ENCODE data around the gene SYVN1. TPM values are rescaled to one million over a fixed set of nuclear protein-coding genes. Genes with fewer than 3 reads are reported as not detected.
A peak's percentile ranks its signal among the peaks of the same experiment; 100 is the strongest.

SYVN1 gene
- total RNA-seq, 1 experiment from 2014 or later = 64.3 TPM

- Histone ChIP-seq H3K9me3 (ENCODE audit: control insufficient read depth, insufficient read depth, low read depth, low read length) (no peaks in the 10 kb centered on the region), H3K27ac (ENCODE audit: low read length) (peak overlapping the region; percentile 99), H3K36me3 (ENCODE audit: control insufficient read depth, insufficient read depth, low read length) (peaks cover 9% of the 10 kb centered on the region; the same call in 1 of the 2 replicates), H3K4me3 (ENCODE audit: low read depth in 2 of 2, low read length in 2 of 2) (peak overlapping the region; percentile 91 to 96), H3K4me1 (ENCODE audit: control insufficient read depth, insufficient read depth, low read length) (peaks cover 16% of the 10 kb centered on the region), H3K27me3 (ENCODE audit: control insufficient read depth, insufficient read depth, low read length) (no peaks in the 10 kb centered on the region)
- intact Hi-C loops (cut with micrococcal nuclease; ENCODE audit: unreplicated experiment) = loop anchor here (10.0 kb wide), 1 partner anchor 52 kb away; the partner anchor contains the start of gene CAPN1
- no peak for TF ChIP-seq REST (IDR thresholded peaks at IDR 0.05; ENCODE audit: insufficient read depth in 1 of 2, low read depth in 2 of 2, low read length in 1 of 2)
- no peak for TF ChIP-seq POLR2AphosphoS5 (IDR thresholded peaks at IDR 0.05; ENCODE audit: low read depth, low read length)
- no peak for TF ChIP-seq SIN3A (IDR thresholded peaks at IDR 0.05; ENCODE audit: borderline replicate concordance, insufficient read depth, low read depth, low read length)
- TF ChIP-seq TCF7L2 (IDR thresholded peaks at IDR 0.05; ENCODE audit: low read depth, low read length) = no peak
- TF ChIP-seq CTCF (IDR thresholded peaks at IDR 0.05) = no peak
- ATAC-seq (no peak), DNase-seq (ENCODE audit: low read depth, low spot score) (no peak)
- CTCF ChIA-PET = no interaction called here
- in situ Hi-C loops (cut with HindIII; ENCODE audit: low pct_unique_long_range_greater_than_20kb, low sequenced_read_pairs) = no loop called here
- POLR2A ChIA-PET = no interaction called here
- TSS peak; percentile 71 for BruUV-seq (replicated peaks)
Measured at GRCh38 chr11:65132988-65133700, 1.2 kb downstream of the SYVN1 start.

- no TSS peak for BruUV-seq (replicated peaks)
- in situ Hi-C loops (cut with HindIII; ENCODE audit: low pct_unique_long_range_greater_than_20kb, low sequenced_read_pairs) = no loop called here
- ChIA-PET CTCF (interaction anchor here (0.6 kb wide), 1 partner anchor 17 kb away, joined by 3 read pairs; no protein-coding TSS in a partner anchor), POLR2A (no interaction called here)
- Histone ChIP-seq H3K36me3 (ENCODE audit: control insufficient read depth, insufficient read depth, low read length) (peaks cover 9% of the 10 kb centered on the region; the same call in 1 of the 2 replicates), H3K27ac (ENCODE audit: low read length) (no peak overlapping the region; the same call in 1 of the 2 replicates), H3K4me3 (ENCODE audit: low read depth in 2 of 2, low read length in 2 of 2) (peak overlapping the region in 1 of 2 experiments; percentile 96; a peak in 1 of 4 replicates), H3K9me3 (ENCODE audit: control insufficient read depth, insufficient read depth, low read depth, low read length) (no peaks in the 10 kb centered on the region), H3K4me1 (ENCODE audit: control insufficient read depth, insufficient read depth, low read length) (peaks cover 16% of the 10 kb centered on the region), H3K27me3 (ENCODE audit: control insufficient read depth, insufficient read depth, low read length) (no peaks in the 10 kb centered on the region)
- intact Hi-C loops (cut with micrococcal nuclease; ENCODE audit: unreplicated experiment) = loop anchor here (10.0 kb wide), 1 partner anchor 52 kb away; the partner anchor contains the start of gene CAPN1
- ATAC-seq (no peak), DNase-seq (ENCODE audit: low read depth, low spot score) (no peak)
- TF ChIP-seq REST (IDR thresholded peaks at IDR 0.05; ENCODE audit: insufficient read depth in 1 of 2, low read depth in 2 of 2, low read length in 1 of 2) = no peak
- no peak for TF ChIP-seq CTCF (IDR thresholded peaks at IDR 0.05)
- TF ChIP-seq TCF7L2 (IDR thresholded peaks at IDR 0.05; ENCODE audit: low read depth, low read length) = no peak
- TF ChIP-seq SIN3A (IDR thresholded peaks at IDR 0.05; ENCODE audit: borderline replicate concordance, insufficient read depth, low read depth, low read length) = no peak
- TF ChIP-seq POLR2AphosphoS5 (IDR thresholded peaks at IDR 0.05; ENCODE audit: low read depth, low read length) = no peak
Measured at GRCh38 chr11:65132238-65132987, 1.9 kb downstream of the SYVN1 start.
